ENCODE data around the gene RIBC1. TPM values are rescaled to one million over a fixed set of nuclear protein-coding genes. Genes with fewer than 3 reads are reported as not detected.

RIBC1 gene
- total RNA-seq, 2 donors from 2014 or later: 1.5 to 1.6 TPM

GRCh38 chrX:53479301-53479700 lies 56.6 kb downstream of the RIBC1 start:
- H3K4me1 Mint-ChIP-seq: no peaks in the 10 kb centered on the region
- no peak overlapping the region for H3K27ac Mint-ChIP-seq
- DNase-seq (no peak), ATAC-seq (no peak)
- no peaks in the 10 kb centered on the region for H3K9me3 ChIP-seq (ENCODE audit: control insufficient read depth, low read length, poor library complexity, severe bottlenecking)
- H3K27me3 Mint-ChIP-seq: peaks cover 11% of the 10 kb centered on the region
- H3K36me3 Mint-ChIP-seq (ENCODE audit: low read depth): no peaks in the 10 kb centered on the region
- no peak overlapping the region for H3K4me3 Mint-ChIP-seq

Other genes starting within 250 kb of the RIBC1 start
- gene KDM5C, start 197.7 kb upstream of the RIBC1 start, total RNA-seq: 100 to 1,000 TPM; 208 to 211 TPM
- 1 to 10 TPM; 1.9 TPM for gene IQSEC2, start 141.3 kb upstream of the RIBC1 start, total RNA-seq
- gene SMC1A, start 219 bp upstream of the RIBC1 start, total RNA-seq: 10 to 100 TPM; 43.4 to 47.6 TPM
- 10 to 100 TPM; 41.0 to 43.4 TPM for gene HSD17B10, start 11.5 kb downstream of the RIBC1 start, total RNA-seq